Measurements from ENCODE around the gene ZNF239.
"Not testable (repeated sequence)": the region's sequence is repeated elsewhere in the genome, so short reads cannot be mapped to it uniquely, and the experiment has no call there.

ZNF239 gene

DNA sequence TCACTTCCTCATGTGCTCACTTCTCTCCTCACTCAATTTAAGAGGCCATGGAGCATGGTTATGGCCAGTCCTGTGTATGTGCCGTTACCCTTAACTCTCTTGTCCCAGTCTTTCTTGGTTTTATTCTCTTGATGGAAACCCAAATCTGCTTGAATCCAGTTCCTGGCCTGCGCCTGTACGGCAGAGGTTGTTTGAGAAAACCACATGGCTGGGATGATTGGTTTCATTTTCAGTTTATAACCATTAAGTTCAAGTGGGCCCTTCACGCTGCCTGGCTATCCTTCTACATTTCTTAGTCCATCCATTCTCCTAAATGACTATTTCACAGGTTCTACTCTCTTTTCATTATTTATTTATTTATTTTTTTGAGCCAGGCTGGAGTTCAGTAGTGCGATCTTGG lies 1.6 kb upstream of the ZNF239 start:
- no peak for DNase-seq

DNA sequence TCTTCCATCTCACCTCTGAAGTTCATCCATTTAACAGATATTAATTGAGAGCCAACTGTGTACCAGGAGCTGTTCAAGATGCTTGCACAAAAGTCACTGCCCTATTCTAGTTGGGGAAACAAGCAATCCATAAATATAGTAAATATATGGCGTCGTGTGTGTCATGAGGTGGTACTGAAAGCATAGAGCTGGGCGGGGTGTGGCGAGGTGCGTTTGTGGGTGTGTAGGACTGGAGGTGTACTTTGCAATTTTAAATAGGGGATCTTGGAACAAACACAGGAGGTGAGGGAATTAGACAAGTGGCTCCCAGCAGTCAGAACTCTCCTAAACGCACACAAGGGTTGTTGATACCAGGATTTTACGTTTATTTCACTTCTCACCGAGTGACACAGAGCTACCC lies 490 bp upstream of the ZNF239 start:
- DNase-seq, result no peak

DNA sequence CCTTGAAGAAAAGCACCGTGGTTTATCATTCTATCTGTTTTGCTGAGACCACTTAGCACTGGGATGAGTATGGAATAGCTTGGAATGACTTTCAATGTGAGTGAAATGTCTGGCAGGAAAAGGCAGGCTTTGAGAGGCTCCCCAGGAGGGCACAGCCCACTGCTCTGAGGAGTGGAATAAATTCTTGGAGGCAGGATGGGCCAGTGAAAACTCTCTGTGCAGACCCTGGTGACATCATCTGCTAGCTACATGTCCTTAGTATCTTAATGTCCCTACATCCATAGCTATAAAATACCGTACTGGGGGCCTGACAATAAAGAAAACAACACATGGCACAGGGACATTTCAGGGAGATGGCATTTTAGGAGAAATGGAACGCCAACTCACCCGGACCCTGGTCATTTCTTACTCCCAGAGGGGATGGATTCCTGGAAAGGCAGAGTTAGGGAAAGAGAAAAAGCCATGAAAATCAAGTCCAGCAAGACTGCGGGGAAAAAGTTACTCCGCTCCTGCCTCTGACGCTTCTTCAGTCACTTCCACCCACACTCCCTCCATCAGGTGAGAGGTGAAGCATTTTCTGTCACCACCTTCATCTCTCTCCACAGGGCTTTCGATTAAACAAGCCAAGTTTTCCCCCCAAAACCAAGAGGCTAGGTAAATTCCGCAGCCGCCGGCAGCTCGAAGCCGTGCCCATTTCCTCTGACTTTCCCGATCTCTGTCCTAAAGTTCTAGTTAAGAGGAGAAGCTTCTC lies 991 bp downstream of the ZNF239 start:
- no peak for DNase-seq

- DNase-seq, result no peak
Measured at GRCh38 chr10:43570971-43571370, 3.4 kb downstream of the ZNF239 start.

DNA sequence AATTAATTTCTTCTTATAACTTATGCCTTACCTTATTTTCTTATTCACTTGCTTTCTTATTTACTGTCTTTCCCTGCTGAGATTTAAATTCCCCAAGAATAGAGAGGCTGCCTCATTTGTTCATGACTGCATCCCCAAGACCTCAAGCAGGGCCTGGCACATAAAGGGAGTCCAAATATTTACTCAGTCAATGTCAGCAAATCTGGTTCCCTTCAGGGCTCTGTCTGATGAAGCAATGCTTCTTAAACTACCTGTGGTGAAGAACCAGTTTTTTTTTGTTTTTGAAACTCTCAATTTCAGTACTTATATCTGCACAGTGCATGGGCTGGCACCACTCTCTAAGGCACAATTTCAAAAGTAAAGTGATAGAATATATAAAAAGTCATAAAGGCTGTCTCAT lies 4.7 kb downstream of the ZNF239 start:
- DNase-seq, result no peak

- DNase-seq, result no peak
Measured at GRCh38 chr10:43557214-43557613, 17.2 kb downstream of the ZNF239 start.

DNA sequence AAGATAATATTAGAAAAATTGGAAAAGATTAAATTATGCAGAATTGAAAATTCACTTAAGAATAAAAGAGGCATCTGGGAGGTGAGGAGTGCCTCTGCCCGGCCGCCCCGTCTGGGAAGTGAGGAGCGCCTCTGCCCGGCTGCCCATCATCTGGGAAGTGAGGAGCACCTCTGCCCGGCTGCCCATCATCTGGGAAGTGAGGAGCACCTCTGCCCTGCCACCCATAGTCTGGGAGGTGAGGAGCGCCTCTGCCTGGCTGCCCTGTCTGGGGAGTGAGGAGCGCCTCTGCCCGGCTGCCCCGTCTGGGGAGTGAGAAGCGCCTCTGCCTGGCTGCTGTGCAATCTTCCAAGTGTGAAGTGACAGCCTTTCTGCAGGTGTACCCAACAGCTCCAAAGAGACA lies 30.7 kb downstream of the ZNF239 start:
- not testable (repeated sequence) for DNase-seq

DNA sequence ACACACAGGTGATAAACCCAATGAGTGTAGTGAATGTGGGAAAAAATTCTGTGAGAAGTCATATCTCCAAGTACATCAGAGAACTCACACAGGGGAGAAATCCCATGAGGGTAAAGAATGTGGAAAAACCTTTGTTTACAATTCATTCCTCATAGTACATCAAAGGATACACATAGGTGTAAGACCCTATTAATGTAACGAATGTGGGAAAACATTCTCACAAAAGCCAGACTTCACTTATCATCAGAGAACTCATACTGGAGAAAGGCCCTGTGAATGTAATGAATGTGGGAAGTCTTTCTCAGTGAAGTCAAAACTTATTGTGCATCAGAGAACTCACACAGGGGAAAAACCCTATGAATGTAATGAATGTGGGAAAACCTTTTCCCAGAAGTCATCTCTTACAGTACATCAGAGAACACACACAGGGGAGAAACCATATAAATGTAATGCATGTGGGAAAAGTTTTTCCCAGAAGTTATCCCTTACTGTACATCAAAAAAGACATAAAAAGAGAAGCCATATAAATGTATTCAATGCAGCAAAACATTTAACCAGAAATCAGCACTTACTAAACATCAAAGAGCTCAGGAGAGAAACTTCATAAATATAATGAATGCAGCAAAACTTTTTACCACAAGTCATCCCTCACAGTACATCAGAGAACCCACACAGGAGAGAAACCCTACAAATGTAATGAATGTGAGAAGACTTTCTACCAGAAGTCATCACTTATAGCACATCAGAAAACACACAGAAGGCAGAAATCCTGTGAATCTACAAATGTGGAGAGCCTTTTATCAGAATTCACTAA lies 49.8 kb downstream of the ZNF239 start:
- no peak for DNase-seq

All from suppressor macrophage treated with lipopolysaccharide for 4 hours (primary cell).